COLO668 (cell line): ENCODE measurements around the gene ANGPTL5.
"Not testable (repeated sequence)": the region's sequence is repeated elsewhere in the genome, so short reads cannot be mapped to it uniquely, and the experiment has no call there.

ENCODE experiments used
- DNase-seq: peaks from one replicate; lab custom pipeline; 2025; ENCODE audit not compliant: unreplicated experiment; lab: John Stamatoyannopoulos, UW

The ANGPTL5 gene

DNA sequence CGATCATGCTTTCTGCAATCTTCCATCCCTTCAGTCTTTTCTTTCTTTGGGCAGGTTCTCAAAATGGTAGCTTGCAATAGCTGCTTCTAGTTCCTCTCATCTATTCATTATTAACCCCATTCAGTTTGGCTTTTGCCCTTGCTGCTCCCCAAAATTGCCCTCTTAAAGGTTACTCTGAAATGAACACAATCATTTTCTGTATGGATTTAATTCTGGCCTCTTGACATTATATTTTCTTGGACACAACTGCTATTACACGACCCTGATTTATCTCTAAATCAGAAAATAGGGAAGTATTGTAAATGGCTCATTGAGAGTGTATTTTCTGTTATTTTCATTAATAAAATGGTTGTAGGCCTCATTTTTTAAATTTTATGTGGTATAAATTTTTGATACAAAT, at the start of gene ANGPTL5:
ANGPTL5 (minus strand) TSS at position 101 of the 400 bp plus-strand sequence. CDS start 8,613 bp downstream, outside the sequence.
- no peak for DNase-seq

GRCh38 chr11:101964200-101964599, 47.9 kb upstream of the ANGPTL5 start:
- DNase-seq: not testable (repeated sequence)

DNA sequence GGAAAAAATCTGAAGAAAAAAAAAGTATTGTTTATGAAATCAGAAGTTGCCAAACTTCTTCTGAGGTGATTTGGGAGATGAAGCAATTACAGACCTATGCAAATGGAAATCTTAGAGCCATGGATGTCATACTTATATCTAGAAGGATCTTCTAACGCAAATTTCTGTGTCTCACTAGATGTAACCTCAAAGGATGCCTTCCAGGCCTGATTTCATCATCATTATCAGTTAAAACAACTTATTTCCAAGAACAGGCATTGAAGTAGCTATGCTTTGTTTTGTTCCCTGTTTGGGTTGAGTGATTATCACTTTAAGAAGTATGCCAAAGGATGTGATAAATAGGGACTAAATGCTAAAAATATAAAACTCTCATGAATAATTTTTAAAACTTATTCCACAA, 43.9 kb upstream of the ANGPTL5 start:
- no peak for DNase-seq

- DNase-seq: no peak
These were observed 39.4 kb upstream of the ANGPTL5 start for GRCh38 chr11:101955701-101956100.

- DNase-seq: no peak
These were observed 39.0 kb upstream of the ANGPTL5 start for GRCh38 chr11:101955278-101955677.

DNA sequence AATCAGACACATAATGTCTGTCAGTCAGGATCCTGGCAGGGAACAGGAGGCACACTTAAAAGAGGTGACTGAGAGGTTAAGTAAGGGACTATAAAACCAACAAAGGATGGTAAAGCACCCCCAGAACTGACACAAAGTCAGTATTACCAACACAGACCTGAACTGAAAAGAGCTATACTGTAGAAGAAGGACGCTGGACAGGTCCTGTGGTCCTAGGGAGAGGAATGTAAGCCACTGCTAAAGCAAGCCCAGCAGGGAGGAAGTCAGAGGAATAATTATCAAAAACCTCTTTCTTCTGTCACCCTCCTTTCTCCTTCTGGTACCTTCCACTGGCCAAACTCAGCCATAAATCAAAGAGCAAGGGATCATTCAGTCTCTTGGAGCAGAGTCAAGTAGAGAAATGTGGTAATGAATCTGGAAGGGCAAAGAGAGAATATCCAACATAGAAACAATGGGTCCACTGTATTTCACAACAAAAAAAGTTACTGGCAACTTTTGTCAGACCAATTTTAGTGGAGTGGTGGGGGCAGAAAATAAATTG, 33.4 kb upstream of the ANGPTL5 start:
- DNase-seq: no peak

- no peak for DNase-seq
These were observed 29.1 kb upstream of the ANGPTL5 start for GRCh38 chr11:101945448-101945847.

DNA sequence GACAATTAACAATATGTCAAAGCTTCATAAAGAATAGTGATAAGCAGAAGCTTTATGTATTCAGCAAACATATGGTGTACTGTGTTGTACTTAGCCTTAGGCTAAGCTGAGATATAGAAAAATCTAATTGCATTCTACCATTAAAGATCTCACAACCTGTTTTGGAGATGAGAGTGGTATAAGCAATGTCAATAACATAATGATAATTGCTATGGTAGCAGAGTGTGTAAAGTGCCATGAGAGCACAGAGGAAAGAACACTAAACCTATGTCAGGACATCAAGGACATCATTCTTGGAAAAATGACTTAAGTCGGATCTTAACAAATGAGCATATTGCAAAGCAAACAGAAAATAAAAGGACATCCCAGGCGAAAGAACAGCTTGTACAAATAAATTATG, 28.6 kb upstream of the ANGPTL5 start:
- no peak for DNase-seq

DNA sequence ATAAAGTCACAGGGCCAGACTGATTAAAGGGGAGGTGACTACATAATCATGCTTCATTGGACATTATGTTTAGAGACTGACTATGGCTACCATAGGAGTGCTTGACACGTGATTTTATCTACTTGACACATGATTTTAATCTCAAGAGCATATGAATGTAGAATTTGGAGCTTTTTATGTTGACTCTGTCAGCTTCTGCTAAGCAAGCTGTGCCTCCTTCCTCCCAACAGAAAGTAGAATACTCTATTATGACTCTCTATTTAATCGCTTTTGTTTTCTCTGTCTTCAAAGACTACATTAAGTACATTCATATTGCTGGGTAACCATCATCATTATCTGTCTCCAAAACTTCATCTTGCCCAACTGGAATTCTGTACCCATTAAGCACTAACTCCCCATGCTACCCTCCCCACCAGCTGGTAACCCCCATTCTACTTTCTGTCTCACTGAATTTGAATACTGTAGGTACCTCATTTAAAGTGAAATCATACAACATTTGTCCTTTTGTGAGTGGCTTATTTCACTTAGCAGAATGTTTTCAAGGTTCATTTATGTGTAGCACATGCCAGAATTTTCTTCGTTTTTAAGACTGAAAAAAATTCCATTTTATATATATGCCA, 24.7 kb upstream of the ANGPTL5 start:
- no peak for DNase-seq

DNA sequence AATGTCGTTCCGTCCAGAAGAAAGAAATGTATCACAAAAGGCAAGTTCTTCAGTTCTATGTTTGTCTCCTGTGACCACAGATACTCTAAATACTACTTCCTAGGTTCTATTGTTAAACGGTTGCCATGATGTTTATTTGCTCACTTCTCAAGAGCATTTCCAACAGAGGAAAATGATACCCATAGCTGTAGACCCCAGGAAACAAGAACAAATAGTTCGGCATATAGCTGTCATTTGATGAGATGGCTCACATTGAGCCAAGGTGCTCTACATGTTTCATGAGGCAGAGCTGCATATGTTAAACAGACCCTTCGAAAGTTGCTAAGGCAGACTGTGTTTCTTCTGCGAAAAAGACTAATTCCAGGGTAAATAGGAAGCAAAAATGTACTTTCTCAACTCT, 15.4 kb upstream of the ANGPTL5 start:
- peak; percentile 32 for DNase-seq

DNA sequence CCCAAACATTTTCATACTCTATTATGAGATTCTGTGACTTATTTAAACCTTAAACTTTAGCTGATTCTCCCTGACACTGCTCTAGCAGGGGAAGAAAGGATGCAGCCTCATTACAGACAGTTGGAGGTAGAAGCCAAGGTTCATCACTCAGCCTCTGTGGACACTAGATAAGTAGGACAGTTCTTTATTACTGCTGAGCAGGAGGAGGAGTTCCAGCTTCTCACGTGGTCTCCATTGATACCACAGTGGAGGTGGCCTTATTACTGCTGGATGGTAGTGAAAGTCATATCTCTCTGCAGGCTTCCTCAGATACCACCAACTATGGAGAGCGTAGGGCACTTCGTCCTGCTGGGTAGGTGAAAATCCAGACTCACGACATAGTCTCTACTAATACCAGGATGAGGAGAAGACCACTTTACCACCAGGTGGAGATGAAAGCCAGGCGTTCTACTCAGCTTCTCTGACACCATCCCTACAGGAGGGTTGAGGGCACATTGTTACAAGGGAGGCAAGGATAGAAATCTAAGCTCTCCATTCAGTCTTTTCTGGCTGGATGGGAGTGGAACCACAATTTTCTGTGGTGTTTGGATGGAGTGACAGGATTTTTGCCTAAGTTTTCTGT, 13.1 kb upstream of the ANGPTL5 start:
- DNase-seq: no peak

DNA sequence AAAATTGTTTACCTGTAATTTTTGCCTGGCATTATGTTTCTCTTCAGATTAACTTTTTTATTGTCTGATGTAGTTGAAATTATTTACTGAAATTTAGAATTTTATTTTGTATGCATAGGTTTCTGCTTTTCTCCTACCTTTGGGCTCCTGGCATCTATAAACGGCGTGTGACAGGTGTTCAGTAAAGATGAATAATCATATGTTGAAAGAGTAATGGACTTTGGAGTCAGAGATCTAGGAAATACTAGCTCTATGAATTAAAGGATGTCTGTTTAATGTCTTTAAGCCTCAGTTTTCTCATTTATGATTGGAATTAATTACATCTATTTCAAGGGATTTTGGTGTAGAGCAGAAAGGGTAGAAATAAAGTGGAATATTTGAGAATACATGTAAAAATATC, 7.2 kb upstream of the ANGPTL5 start:
- DNase-seq: no peak

DNA sequence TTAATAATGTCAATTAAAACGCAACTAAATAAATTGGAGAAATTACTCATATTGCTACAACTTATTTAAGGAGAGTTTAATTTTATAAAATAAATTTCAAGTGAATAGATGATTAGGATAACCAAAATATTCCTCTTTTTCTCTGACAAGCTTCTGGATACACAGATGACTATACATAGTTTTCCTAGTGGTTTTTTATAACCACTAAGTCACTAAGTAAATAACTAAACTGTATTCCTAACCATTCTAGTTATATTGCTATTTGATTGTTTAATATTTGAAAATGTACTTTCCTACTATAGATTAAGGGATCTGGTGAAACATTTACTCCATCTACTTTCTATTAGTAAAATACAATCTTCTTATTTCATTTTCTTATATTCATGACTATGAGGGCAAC, 4.7 kb upstream of the ANGPTL5 start:
- no peak for DNase-seq

DNA sequence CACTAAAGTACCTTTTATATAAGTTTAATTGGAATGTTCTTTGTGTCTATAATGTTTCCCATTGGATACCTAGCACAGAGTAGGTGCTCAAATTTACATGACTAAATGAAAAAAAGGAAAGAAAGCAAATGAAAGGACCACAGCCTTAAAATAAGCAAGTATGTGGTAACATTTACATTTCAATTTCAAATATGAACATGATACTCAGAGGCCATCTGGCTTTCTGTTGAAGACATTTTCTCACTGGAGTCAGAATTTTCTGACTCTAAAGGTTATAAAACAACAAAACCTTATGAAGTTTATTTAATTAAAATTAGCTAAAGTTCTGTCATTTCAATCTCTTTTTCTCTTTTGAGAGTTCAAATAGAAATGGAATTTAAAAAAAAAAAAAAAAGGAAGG, 904 bp upstream of the ANGPTL5 start:
- DNase-seq: no peak

- peak; percentile 12 for DNase-seq
These were observed 481 bp downstream of the ANGPTL5 start for GRCh38 chr11:101915791-101916291.

DNA sequence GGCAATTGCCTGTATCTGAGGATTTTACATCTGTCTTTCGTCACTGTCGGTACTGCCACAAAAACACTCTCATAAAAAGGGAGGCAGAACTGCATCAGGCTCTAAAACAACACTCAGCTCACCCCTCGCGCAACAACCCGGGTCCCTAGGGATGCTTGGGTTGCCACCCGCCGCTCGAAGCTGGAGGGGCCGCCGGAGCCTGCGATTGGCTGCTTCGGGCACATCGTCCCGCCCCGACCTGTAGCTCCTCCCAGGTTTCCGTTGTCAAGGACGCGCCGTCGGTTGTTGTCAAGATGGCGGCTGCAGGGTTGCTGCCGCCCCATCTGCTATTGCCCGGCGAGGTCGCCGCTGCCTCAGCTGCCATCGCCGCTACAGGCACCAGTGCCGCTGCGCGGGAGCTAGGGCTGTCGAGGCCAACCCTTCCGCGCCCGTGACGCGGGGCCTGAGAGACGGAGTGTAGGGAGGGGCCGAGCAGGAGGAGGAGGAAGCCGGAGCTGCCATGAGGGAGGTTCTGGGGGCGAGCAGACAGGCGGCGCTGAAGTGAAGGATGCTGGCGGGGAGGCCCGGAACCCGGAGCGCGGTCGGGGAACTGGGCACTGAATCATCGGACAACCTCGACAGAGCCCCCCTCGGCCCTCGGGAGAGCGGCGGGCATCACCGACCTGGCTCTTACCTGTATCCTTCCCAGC, 1.4 kb downstream of the ANGPTL5 start, which contains the start of gene CEP126:
CEP126 (plus strand) TSS at position 273 of the 689 bp plus-strand sequence; CDS start at position 548, 275 bp downstream.
- peak; percentile 93 for DNase-seq

DNA sequence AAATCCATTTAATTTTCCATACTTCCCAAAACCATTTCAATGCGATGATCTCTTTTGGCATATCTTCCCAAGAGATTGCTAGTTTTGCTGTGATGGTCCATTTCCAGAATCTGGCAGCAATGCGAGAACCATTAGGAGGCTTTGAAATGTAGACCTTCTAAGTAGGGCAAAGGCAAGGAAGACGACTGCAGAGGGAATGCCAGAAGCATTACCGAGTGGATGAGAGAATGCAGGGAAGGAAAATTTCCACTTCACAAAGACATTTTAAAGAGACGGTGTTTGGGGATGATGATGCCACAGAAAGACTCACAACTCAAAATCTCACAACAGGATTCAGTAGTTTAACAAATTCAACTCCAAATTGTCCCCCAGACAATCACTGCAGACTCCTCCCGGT, 2.0 kb downstream of the ANGPTL5 start:
- DNase-seq: no peak

GRCh38 chr11:101913656-101914055, 2.7 kb downstream of the ANGPTL5 start:
- DNase-seq: no peak

DNA sequence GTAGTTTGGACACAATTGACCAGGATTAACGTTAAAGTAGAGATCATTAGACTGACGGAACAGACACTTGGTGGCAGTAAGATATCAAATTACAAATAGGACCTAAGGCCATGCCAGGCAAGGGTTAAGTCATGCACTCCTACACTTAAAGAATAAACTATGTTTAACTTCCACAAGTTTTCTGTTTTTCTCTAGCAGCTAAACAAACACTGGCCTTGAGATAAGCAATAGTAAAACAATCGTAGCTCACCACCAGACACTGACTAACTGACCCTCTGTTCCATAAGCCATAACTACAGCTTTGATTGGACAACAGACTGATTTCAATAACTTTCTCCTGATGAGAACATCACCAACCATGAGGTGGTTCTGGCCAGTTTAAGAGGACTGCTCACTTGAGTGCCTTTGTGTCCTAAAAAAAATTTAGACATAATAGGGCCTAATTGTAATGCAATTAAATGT, 3.5 kb downstream of the ANGPTL5 start:
- no peak for DNase-seq

- DNase-seq: no peak
These were observed 7.2 kb downstream of the ANGPTL5 start for GRCh38 chr11:101909087-101909486.

GRCh38 chr11:101907815-101908214, 8.5 kb downstream of the ANGPTL5 start:
- no peak for DNase-seq

GRCh38 chr11:101894505-101894904, 21.8 kb downstream of the ANGPTL5 start:
- DNase-seq: no peak
